IPS-18c (cell line): ENCODE data around the gene COL27A1.
"Not testable (repeated sequence)": the region's sequence is repeated elsewhere in the genome, so short reads cannot be mapped to it uniquely, and the experiment has no call there.

Source experiments
- H3K4me3 ChIP-seq: 2 replicates; pipeline ENCODE4 v1.7.0; 2013; ENCODE audit warnings: low read depth, mild to moderate bottlenecking, low read length, moderate library complexity; ENCODE audit not compliant: insufficient read depth
- H3K9me3 ChIP-seq: one replicate; pipeline ENCODE4 v1.6.1; 2013; ENCODE audit warnings: mild to moderate bottlenecking, low read length, moderate library complexity; ENCODE audit not compliant: control insufficient read depth, insufficient read depth

The COL27A1 gene

DNA sequence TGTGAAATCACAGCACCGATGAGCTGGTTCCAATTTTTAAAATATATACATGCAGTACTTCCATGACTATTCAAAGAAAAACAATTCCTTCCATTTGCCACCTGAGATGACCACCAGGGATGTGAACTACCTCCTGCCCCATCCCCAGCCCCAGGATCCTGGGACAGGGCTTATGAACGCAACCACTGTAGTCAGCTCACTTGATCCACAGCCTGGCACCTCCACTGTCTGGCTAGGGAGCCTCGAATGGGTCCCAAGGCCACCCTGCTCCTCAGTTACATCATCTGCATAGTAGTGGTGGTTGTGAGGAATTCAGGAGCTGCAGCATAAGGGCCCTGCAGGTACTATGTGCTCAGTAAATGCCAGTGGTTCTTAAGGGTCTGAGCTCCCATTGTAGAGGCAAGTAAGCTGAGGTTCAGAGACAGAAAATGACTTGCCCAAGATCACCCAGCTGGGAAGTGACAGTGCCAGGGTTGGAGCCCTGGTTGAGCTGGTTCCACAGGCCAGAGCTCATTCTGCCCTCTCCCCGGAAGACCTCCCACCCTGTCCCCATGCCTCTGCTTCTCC lies 177.2 kb downstream of the COL27A1 start:
- H3K9me3 ChIP-seq = not testable (repeated sequence)

DNA sequence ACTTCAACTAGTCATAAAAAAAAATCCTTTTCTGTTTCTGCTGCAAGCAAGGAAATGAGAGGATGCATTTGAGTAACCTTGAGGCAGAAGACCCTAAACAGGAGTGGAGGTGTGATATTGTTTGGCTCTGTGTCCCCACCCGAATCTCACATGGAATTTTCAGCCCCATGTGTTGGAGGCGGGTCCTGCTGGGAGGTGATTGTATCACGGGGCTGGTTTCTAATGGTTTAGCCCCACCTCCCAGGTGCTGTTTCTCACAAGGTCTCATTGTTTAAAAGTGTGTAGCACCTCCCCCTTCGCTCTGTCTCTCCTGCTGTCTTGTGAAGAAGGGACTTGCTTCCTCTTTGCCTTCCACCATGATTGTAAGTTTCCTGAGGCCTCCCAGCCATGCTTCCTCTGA lies 178.4 kb downstream of the COL27A1 start:
- not testable (repeated sequence) for H3K9me3 ChIP-seq, H3K4me3 ChIP-seq

More for the DNA sequence above, 177.2 kb downstream of the COL27A1 start:
- not testable (repeated sequence) for H3K4me3 ChIP-seq

DNA sequence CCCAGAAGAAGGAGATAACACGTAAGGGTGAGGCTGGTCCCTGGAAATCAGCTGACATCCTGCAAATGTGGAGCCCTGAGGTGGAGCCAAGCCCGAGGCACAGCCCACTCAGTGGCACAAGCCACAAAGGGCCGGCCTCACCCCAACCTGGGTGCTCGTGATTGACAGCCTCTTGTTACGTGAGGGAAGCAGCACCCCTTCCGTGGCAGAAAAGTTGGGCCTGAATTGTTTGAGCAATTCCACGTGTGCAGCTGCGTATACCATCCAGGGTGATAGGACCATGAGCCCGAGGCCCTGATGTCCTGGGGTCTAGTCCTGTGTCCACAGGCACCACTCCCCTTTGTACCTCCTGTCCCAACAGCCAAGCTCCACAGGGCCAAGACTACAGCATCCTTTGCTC lies 179.2 kb downstream of the COL27A1 start:
- H3K9me3 ChIP-seq = no peaks in the 10 kb centered on the region
- no peak overlapping the region for H3K4me3 ChIP-seq

DNA sequence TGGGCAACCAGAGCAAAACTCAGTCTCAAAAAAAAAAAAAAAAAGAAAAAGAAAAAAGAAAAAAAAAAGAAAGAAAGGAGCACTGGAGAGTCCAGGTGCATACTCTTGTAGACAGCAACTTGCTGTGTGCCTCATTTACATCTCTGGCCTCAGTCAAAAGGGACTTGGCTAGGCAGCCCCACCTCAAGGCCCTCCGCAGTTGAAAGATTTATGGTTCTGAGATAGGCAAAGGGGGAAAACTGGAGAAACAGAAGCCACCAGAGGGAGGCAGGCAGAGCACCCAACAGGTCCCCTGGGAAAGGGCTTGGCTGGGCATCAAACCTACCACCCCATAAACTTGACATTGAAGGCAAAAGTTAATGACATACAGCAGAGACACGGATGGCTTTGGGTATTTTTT lies 180.4 kb downstream of the COL27A1 start:
- Histone ChIP-seq H3K9me3 (no peaks in the 10 kb centered on the region), H3K4me3 (no peak overlapping the region)

DNA sequence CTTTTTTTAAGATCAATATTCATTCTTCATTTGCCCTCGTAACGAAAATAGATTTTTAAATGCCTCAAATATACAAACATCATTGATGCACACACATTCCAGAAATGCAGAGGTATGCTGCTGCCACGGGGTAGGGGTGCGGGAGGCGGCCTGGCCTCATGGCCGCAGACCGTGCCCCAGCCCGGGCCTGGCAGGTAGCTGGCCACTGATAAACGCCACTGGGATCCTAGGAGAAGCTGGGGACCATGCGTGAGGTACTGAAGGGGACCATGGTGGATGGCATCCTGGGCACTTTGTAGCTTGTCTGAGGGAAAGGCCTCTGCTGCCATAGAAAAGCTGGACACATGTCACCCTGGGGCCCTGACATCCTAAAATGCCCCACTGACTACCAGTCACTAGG lies 180.8 kb downstream of the COL27A1 start:
- no peaks in the 10 kb centered on the region for H3K9me3 ChIP-seq
- H3K4me3 ChIP-seq = no peak overlapping the region

DNA sequence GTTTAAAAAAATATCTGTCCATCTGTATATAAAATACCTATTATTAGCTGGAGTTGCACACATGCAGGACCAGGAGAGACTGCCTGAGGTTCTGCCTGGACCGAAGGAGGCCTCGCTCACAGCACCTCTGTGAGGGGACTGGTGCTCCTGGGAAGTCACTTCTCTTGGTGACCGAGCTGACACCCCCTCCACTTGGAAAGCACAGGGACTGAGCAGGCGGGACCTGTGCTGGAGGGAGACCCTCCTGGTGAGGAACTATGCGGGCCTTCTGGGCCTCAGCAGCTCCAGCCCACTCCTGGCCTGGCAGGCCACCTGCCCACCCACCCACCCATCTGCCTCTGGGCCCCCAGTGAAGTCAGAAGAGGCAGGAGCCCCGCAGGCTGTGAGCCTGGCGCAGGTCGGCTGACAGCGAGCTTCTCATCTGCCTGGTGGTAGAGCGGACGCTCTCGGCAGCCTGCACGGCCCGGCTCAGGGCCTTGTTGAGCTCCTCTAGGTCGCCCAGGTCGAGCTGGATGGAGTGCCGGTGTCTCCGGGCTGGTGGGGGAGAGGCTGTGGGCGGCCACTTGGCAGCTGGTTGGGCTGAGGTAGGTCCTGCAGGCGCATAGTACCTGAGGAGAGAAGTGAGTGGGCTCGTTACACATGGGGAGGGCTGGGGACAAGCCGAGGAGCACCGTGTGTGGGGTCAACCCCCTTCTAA lies 181.5 kb downstream of the COL27A1 start:
- Histone ChIP-seq H3K4me3 (no peak overlapping the region), H3K9me3 (no peaks in the 10 kb centered on the region)

DNA sequence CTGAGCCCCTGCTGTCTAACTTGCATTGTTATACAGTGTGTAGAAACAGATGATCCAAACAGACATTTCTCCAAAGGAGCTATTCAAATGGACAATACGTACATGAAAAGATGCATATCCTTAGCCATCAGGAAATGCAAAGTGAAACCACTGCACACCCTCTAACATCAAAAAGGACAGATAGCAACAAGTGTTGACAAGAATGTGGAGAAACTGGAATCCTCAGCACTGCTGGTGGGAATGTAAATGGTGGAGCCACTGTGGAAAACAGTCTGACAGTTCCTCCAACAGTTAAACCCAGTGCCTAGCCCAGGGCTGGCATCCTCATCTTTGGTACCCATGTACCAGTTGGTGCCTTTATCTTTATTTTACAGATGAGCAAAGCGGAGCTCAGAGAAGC lies 182.8 kb downstream of the COL27A1 start:
- no peaks in the 10 kb centered on the region for H3K9me3 ChIP-seq

DNA sequence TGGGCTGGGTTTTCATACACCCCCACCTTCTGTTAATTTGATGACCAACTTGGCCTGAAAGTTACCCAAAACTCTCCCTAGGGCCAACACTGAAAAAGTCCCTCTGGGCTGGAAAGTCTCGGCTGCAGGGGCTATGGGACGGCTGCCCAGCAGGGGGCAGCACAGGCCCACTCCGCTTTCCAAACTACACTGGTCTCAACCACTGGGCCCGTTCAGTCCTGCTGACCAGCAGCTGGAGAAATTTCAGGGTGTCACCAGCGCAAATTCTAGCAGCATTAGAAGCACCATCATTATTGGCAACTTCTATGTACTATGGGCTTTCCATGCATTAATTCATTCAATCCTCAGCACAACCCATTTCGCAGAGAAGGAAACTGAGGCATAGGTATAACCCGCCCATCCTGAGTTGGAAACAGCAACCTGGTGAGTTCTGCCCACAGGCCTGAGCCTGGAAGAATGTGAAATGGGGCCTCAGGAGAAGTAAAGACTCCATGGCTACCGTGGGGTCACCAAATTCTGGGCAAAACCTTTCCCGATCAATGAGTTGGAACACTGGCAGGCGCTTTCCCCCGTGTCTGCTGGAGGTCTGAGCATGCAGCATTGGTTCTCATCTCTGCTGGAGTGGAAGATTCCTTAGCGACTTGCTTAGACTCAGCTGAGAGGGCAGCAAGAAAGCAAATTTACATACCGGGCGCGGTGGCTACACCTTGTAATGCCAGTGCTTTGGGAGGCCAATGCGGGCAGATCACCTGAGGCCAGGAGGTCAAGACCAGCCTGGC lies 184.0 kb downstream of the COL27A1 start:
- Histone ChIP-seq H3K4me3 (no peak overlapping the region), H3K9me3 (no peaks in the 10 kb centered on the region)

More for the DNA sequence above, 182.8 kb downstream of the COL27A1 start:
- H3K4me3 ChIP-seq = no peak overlapping the region

DNA sequence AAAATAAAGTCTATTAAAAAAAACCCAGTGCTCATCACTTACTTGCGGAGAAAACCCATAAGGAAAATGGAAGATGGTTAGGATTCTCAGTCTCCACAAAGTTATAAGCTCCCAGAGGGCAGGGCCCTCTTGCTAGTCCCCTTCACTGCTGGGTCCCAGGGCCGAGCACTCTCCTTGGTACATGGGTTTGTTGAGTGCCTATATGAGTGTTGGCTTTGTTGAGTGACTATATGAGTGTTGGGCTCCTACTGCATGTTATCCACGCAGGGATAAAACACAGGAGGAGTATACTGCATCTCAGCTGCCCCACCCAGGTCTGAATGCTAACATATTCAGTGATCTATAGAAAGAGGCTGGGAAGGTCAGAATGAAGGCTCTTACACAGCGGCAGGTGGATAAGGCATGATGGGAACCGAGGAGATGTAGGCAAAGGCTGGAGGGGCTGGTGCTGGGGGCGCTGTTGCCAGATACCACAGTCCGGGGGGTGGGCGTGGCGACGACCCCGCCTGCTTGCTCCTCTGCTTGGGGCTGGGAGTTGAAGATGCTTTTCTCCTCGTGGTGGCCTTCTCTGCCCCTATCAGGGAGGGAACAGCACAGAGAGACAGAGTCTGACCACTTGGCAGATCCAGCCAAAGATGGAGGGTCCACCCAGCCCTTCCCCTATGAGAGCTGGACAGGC lies 186.0 kb downstream of the COL27A1 start:
- no peak overlapping the region for H3K4me3 ChIP-seq
- H3K9me3 ChIP-seq = no peaks in the 10 kb centered on the region

DNA sequence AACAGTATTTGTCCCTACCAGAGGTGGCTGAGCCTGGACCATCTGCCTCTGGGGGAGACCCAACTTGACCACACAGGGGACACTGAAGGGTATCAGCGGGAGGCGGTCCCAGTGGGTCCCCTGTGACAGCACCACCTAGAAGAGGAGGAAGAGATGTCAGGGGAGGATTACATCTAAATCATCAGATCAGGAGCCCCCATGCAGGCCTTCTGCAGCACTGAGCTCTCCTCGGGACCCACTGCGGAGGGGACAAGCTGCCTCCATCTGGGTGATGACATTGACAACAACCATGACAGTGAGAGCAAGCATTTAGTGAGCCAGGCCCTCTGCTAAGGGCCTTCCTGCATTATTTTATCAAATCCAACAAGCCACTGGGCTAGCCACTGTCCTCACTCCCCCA lies 186.7 kb downstream of the COL27A1 start:
- Histone ChIP-seq H3K9me3 (no peaks in the 10 kb centered on the region), H3K4me3 (no peak overlapping the region)

DNA sequence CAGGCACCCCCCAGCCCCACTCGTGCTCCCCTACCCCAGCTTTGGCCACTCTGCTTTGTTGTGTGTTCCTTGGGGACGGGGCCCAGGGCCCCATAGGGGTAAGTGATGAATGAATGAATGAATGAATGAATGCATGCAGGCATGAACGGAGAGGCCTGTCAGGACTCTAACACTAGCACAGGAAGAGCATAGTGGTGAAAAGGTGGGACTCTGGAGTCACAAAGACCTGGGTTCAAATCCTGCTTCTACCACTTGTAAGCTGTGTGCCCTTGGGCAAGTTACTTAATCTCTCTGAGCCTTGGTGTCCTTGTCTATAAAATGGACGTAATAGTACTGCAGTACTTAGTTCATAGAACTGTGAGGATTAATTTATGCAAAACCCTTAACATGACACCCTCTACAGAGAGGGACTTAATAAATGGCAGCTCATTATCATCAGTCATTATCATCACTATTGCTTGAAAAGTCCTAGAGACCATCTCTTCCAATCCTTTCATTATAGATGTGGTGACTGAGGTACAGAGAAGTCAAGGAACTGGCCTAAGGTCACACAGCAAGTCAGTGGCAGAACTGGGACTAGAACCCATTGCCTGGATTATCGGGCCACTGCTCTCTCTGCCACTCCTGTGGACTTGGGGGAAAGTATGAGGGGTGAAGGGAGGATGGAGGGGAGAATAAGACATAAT lies 187.6 kb downstream of the COL27A1 start:
- H3K4me3 ChIP-seq = no peak overlapping the region
- H3K9me3 ChIP-seq = no peaks in the 10 kb centered on the region

DNA sequence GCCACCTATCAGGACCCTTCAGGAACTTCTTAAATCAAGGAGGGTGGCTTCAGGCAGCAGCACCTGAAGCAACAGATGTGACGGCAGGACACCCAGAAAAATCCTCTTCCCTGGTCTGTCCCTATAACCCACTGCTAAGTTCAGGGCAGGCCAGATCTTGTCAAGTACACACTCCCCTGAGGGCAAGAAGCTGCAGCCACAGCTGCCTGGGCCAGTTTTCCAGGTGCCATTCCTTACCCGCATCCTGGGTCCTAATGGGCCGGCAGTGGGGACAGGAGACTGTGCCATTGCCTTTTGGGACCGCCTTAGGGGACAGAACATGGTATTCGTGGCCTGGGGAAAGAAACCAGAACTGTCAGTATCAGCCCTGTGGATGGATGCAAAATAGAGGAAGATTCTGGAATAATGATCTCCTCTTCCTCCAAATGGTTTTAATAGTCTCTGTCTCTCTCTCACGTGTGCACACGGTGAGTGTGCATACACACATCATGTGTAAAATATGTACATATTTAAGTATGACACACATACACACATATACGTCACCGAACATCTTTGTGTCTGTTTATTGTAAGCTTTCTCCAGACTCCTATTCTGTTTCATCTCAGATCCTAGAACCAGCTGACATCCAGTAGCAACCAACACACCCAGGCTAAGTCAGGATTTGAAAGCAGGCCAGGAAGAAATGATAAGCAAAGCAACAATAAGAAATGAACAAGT lies 188.3 kb downstream of the COL27A1 start:
- Histone ChIP-seq H3K9me3 (no peaks in the 10 kb centered on the region), H3K4me3 (no peak overlapping the region)

DNA sequence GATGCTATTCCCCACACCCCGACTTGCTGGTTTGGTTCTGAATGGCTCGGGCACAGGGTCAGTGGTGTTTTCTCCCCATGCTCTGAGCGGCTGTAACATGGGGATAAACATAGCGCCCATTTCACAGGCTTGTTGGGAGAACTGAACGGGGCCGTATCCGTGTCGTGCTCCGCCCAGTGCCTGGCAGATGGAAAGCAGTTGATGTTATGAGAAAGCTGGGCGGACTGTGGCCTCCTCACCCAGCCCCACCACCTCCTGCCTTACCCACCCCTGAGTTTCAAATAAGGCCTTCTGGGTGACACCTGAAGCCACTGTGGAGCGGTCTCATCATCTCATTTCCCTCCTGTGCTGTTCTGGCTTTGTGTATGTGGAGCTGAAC lies 188.8 kb downstream of the COL27A1 start:
- no peak overlapping the region for H3K4me3 ChIP-seq
- H3K9me3 ChIP-seq = no peaks in the 10 kb centered on the region

DNA sequence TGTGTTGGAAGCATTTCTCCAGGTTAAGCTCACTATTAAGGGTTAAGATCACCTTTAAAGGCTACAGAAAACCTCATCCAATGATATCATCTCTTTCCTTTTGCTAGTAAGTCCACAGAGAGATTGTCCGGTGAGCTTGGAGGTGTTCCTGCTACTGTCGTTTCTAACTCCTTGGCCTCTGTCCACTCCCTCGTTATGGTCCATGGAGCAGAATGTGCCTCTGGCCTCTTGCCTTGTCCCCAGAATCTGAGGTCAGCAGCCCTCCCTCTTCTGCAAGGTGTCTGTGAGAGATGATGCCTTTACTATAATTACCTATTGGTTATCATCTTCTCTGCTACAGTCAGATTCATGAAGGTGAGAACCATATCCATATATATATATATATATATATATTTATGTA lies 189.4 kb downstream of the COL27A1 start:
- Histone ChIP-seq H3K9me3 (no peaks in the 10 kb centered on the region), H3K4me3 (no peak overlapping the region)

DNA sequence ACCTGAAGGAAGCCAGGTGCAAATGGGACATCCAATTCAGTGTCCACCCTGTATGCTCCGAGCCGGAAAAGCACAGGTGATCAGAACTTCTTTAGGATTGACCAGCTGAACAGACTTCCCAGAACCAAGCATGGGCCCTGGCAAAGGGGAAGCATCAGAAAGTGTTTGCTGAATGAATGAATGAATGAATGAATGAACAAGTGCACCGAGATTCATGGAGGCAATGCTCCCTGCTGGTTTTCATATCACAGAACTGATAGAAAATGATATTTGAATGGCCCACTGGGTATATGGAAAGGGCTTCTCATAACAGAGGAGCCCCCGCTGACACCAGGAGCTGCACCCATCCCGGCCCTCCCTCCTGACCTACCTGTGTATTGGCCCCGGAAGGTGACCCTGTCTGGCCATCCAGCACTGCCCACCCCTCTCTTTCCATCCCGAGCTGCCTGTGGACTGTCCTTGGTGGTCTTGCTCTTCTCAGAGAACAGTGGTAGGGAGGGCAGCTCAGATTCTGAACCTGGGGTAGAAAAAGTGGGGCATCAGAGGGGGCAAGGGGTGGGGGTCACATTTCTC lies 190.2 kb downstream of the COL27A1 start:
- no peak overlapping the region for H3K4me3 ChIP-seq
- H3K9me3 ChIP-seq = no peaks in the 10 kb centered on the region

DNA sequence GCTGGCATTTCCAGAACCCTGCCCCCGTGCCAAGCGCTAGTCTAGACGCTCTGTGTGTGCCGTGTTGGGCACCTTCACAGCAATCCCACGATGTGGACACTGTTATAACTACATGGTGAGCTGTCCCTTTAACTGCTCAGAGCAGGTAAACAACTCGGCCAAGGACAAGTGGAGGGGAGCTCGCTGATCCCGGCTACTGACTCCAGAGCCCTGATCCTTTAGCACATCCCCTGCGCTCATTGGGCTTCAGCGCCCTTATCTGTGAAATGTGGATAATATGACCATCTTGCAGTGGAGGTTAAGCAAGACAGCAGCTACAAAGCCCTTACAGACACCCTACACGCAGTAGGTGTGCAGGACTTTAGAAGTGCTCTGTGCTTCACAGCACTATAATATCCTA lies 190.8 kb downstream of the COL27A1 start:
- Histone ChIP-seq H3K9me3 (no peaks in the 10 kb centered on the region), H3K4me3 (no peak overlapping the region)
